ENCODE data around the gene OSBPL2. TPM values are rescaled to one million over a fixed set of nuclear protein-coding genes. Genes with fewer than 3 reads are reported as not detected.

OSBPL2 gene
- total and polyA plus RNA-seq, 10 donors, result 9.2 to 81.7 (median 48.4) TPM

- no peak overlapping the region for H3K27ac ChIP-seq
- peaks cover 0 to 94% (median 58%) of the 10 kb centered on the region in 6 donors for H3K36me3 ChIP-seq
- TF ChIP-seq POLR2AphosphoS5 (IDR thresholded peaks at IDR 0.05) (no peak), POLR2A (IDR thresholded peaks at IDR 0.05) (no peak), CTCF (IDR thresholded peaks at IDR 0.05 in 8 of 11, conservative IDR thresholded peaks at IDR 0.05 in 3 of 11) (no peak)
- WGBS, 5 donors, result 76 to 90% (median 86%) methylated on average over 10 to 16 of the region's 16 CpGs
- no peaks in the 10 kb centered on the region for H3K27me3 ChIP-seq (replicated peaks in 1 of 7)
- no peaks in the 10 kb centered on the region for H3K9me3 ChIP-seq
- peaks cover 0 to 20% (median 12%) of the 10 kb centered on the region in 6 donors for H3K4me1 ChIP-seq
- no peak for DNase-seq
- H3K4me3 ChIP-seq, result no peak overlapping the region
- intact Hi-C loops (cut with DNase I; ENCODE audit: low total_unique reads), result no loop called here
These were observed 94.1 kb downstream of the OSBPL2 start for GRCh38 chr20:62332421-62332820.

- Histone ChIP-seq H3K4me3 (no peak overlapping the region), H3K9me3 (no peaks in the 10 kb centered on the region), H3K36me3 (peaks cover 0 to 94% (median 53%) of the 10 kb centered on the region in 6 donors), H3K27ac (no peak overlapping the region), H3K4me1 (peaks cover 1 to 28% (median 20%) of the 10 kb centered on the region in 6 donors), H3K27me3 (replicated peaks in 1 of 7) (no peaks in the 10 kb centered on the region)
- TF ChIP-seq POLR2AphosphoS5 (IDR thresholded peaks at IDR 0.05) (peak in 1 of 3 donors; percentile 17), CTCF (IDR thresholded peaks at IDR 0.05 in 8 of 11, conservative IDR thresholded peaks at IDR 0.05 in 3 of 11) (no peak)
- WGBS, 5 donors, result 88 to 99% (median 92%) methylated on average over 15 to 34 of the region's 34 CpGs
- no peak for DNase-seq
- intact Hi-C loops (cut with DNase I; ENCODE audit: low total_unique reads), result no loop called here
These were observed 94.9 kb downstream of the OSBPL2 start for GRCh38 chr20:62332989-62333819.

- Histone ChIP-seq H3K4me1 (peaks cover 6 to 36% (median 28%) of the 10 kb centered on the region in 6 donors), H3K4me3 (no peak overlapping the region), H3K36me3 (peaks cover 0 to 92% (median 46%) of the 10 kb centered on the region in 6 donors), H3K27ac (no peak overlapping the region), H3K9me3 (no peaks in the 10 kb centered on the region), H3K27me3 (replicated peaks in 1 of 7) (no peaks in the 10 kb centered on the region)
- intact Hi-C loops (cut with DNase I; ENCODE audit: low total_unique reads), result no loop called here
- WGBS, 5 donors, result 82 to 89% (median 87%) methylated on average over 14 to 37 of the region's 37 CpGs
- DNase-seq, result no peak
- TF ChIP-seq POLR2AphosphoS5 (IDR thresholded peaks at IDR 0.05) (peak in 2 of 3 donors; percentile 23 to 39), CTCF (IDR thresholded peaks at IDR 0.05 in 8 of 11, conservative IDR thresholded peaks at IDR 0.05 in 3 of 11) (no peak), POLR2A (IDR thresholded peaks at IDR 0.05) (no peak)
These were observed 95.7 kb downstream of the OSBPL2 start for GRCh38 chr20:62333820-62334595.

- Histone ChIP-seq H3K27me3 (replicated peaks in 1 of 7) (no peaks in the 10 kb centered on the region), H3K27ac (peak overlapping the region in 1 of 8 donors; percentile 24), H3K36me3 (peaks cover 0 to 83% (median 38%) of the 10 kb centered on the region in 6 donors), H3K4me1 (peaks cover 6 to 44% (median 35%) of the 10 kb centered on the region in 6 donors), H3K4me3 (no peak overlapping the region), H3K9me3 (no peaks in the 10 kb centered on the region)
- 87 to 98% (median 94%) methylated on average over 6 to 13 of the region's 13 CpGs for WGBS, 5 donors
- intact Hi-C loops (cut with DNase I; ENCODE audit: low total_unique reads), result no loop called here
- TF ChIP-seq POLR2AphosphoS5 (IDR thresholded peaks at IDR 0.05) (no peak), POLR2A (IDR thresholded peaks at IDR 0.05) (no peak), CTCF (IDR thresholded peaks at IDR 0.05 in 8 of 11, conservative IDR thresholded peaks at IDR 0.05 in 3 of 11) (no peak)
- no peak for DNase-seq
These were observed 96.6 kb downstream of the OSBPL2 start for GRCh38 chr20:62334881-62335280.

Measured in spleen (tissue), 11 donors.